Calu3 (cell line): ENCODE measurements around the gene GTF3C6. TPM values are rescaled to one million over a fixed set of nuclear protein-coding genes. Genes with fewer than 3 reads are reported as not detected.
"Not testable (repeated sequence)": the region's sequence is repeated elsewhere in the genome, so short reads cannot be mapped to it uniquely, and the experiment has no call there.

ENCODE experiments used
- BruUV-seq: library from RNA; stranded (reverse); fragments of 400-500 nt; replicated peaks from 2 replicates; lab custom pipeline; 2021; lab: Mats Ljungman, UMichigan
- CTCF ChIA-PET: fragments of 300-600 bp; sonication (Branson Sonifier 250); formaldehyde crosslinking; loops from one replicate; lab custom pipeline; 2022; ENCODE audit warnings: antibody characterized with exemption; lab: Charles Lee
- DNase-seq: peaks from one replicate; pipeline ENCODE4 v3.0.0; 2022
- H3K27ac Mint-ChIP-seq: one replicate; pipeline ENCODE4 v1.8.0; 2022; ENCODE audit warnings: mixed read lengths; ENCODE audit not compliant: unreplicated experiment
- H3K27me3 Mint-ChIP-seq: one replicate; pipeline ENCODE4 v1.8.0; 2022; ENCODE audit warnings: mixed read lengths; ENCODE audit not compliant: unreplicated experiment
- H3K36me3 Mint-ChIP-seq: one replicate; pipeline ENCODE4 v1.8.0; 2022; ENCODE audit warnings: mild to moderate bottlenecking, moderate library complexity, mixed read lengths; ENCODE audit not compliant: insufficient read depth, unreplicated experiment
- H3K4me1 Mint-ChIP-seq: one replicate; pipeline ENCODE4 v1.8.0; 2022; ENCODE audit warnings: mild to moderate bottlenecking, low read depth, mixed read lengths; ENCODE audit not compliant: unreplicated experiment
- H3K4me3 Mint-ChIP-seq: one replicate; pipeline ENCODE4 v1.8.0; 2022; ENCODE audit warnings: mild to moderate bottlenecking, low read depth, moderate library complexity, mixed read lengths; ENCODE audit not compliant: unreplicated experiment
- H3K9me3 Mint-ChIP-seq: one replicate; pipeline ENCODE4 v1.8.0; 2022; ENCODE audit warnings: low read depth, mixed read lengths; ENCODE audit not compliant: unreplicated experiment
- CTCF ChIP-seq: fragments of 200-600 bp; IDR thresholded peaks from one replicate; pipeline ENCODE4 v1.8.0; 2022; ENCODE audit warnings: antibody characterized with exemption; ENCODE audit not compliant: unreplicated experiment
- intact Hi-C: fragments of 100-400 bp; cut with micrococcal nuclease; formaldehyde crosslinking; loops from one replicate; pipeline ENCODE4 v1.10.0; 2022; ENCODE audit not compliant: unreplicated experiment
- total RNA-seq: library from RNA; stranded (reverse); gene quantifications from 2 replicates; pipeline ENCODE4 v1.2.3, GENCODE V29; 2022

Gene GTF3C6
- total RNA-seq, 1 experiment from 2014 or later = 67.1 TPM

DNA sequence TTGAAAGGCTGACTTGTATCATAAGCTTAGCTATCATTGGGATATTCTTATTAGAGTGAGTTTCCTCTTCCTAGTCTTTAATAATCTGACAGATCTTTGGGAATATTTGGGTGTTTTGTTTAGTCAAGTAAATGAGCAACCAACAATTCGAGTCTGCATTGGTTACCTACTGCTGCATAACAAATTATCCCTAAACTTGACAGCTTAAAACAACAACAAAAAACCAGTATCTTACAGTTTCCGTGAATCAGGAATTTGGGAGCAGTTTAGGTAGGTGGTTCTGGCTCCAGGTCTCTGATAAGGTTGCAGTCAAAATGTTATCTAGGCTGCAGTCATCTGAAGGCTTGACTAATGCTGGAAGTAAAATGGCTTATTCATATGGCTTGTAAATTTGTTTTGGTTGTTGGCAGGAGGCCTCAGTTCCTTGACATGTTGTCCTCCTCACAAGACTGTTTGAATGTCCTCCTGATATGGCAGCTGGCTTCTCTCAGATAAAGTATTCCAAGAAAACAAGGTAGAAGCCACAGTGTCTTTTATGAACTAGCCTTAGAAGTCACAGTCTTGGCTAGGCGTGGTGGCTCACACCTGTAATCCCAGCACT, 7.2 kb downstream of the GTF3C6 start:
- H3K4me1 Mint-ChIP-seq = no peaks in the 10 kb centered on the region
- H3K36me3 Mint-ChIP-seq = peaks cover 35% of the 10 kb centered on the region
- no peaks in the 10 kb centered on the region for H3K27me3 Mint-ChIP-seq
- no peak for DNase-seq
- CTCF ChIA-PET = no interaction called here
- no peak overlapping the region for H3K4me3 Mint-ChIP-seq
- no peaks in the 10 kb centered on the region for H3K9me3 Mint-ChIP-seq
- BruUV-seq = no TSS peak
- no peak for TF ChIP-seq CTCF
- H3K27ac Mint-ChIP-seq = no peak overlapping the region
- intact Hi-C loops = no loop called here

- H3K27ac Mint-ChIP-seq, DNase-seq, BruUV-seq, H3K4me1 Mint-ChIP-seq, H3K27me3 Mint-ChIP-seq, H3K4me3 Mint-ChIP-seq, H3K9me3 Mint-ChIP-seq, intact Hi-C loops: not testable (repeated sequence)
- CTCF ChIA-PET = interaction anchor here (0.7 kb wide), 1 partner anchor 12 kb away, joined by 3 read pairs; no protein-coding TSS in a partner anchor
- H3K36me3 Mint-ChIP-seq = peaks cover 17% of the 10 kb centered on the region
These were observed 10.2 kb downstream of the GTF3C6 start for GRCh38 chr6:110968661-110969060.

GRCh38 chr6:110971468-110971867, 13.0 kb downstream of the GTF3C6 start:
- Mint-ChIP-seq H3K36me3 (peaks cover 9% of the 10 kb centered on the region), H3K4me3 (no peak overlapping the region), H3K27me3 (no peaks in the 10 kb centered on the region), H3K9me3 (no peaks in the 10 kb centered on the region), H3K27ac (no peak overlapping the region), H3K4me1 (no peaks in the 10 kb centered on the region)
- no peak for DNase-seq
- intact Hi-C loops = no loop called here
- BruUV-seq = no TSS peak
- no peak for TF ChIP-seq CTCF
- CTCF ChIA-PET = no interaction called here

- Mint-ChIP-seq H3K27me3 (no peaks in the 10 kb centered on the region), H3K4me3 (no peak overlapping the region), H3K36me3 (peaks cover 15% of the 10 kb centered on the region), H3K9me3 (no peaks in the 10 kb centered on the region), H3K4me1 (peaks cover 7% of the 10 kb centered on the region), H3K27ac (no peak overlapping the region)
- intact Hi-C loops = no loop called here
- no TSS peak for BruUV-seq
- no peak for TF ChIP-seq CTCF
- DNase-seq = no peak
- CTCF ChIA-PET = interaction anchor here (1.4 kb wide), 1 partner anchor 18 kb away, joined by 3 read pairs; the partner anchor contains the start of gene GTF3C6
These were observed 18.1 kb downstream of the GTF3C6 start for GRCh38 chr6:110976575-110976974.

GRCh38 chr6:110979565-110980101, 21.1 kb downstream of the GTF3C6 start:
- no peak for DNase-seq
- H3K9me3 Mint-ChIP-seq = no peaks in the 10 kb centered on the region
- H3K36me3 Mint-ChIP-seq = peaks cover 37% of the 10 kb centered on the region
- no peaks in the 10 kb centered on the region for H3K27me3 Mint-ChIP-seq
- no peak overlapping the region for H3K4me3 Mint-ChIP-seq
- intact Hi-C loops = no loop called here
- no peak overlapping the region for H3K27ac Mint-ChIP-seq
- peaks cover 21% of the 10 kb centered on the region for H3K4me1 Mint-ChIP-seq
- no peak for TF ChIP-seq CTCF
- CTCF ChIA-PET = no interaction called here
- no TSS peak for BruUV-seq
